ENCODE data around the gene ORMDL1.

ORMDL1 gene

GRCh38 chr2:189751080-189751658 lies 33.0 kb downstream of the ORMDL1 start:
- DNase-seq (peak; percentile 24), ATAC-seq (peak; percentile 71)
- Mint-ChIP-seq H3K27ac (no peak overlapping the region), H3K4me1 (no peaks in the 10 kb centered on the region), H3K4me3 (no peak overlapping the region), H3K27me3 (no peaks in the 10 kb centered on the region), H3K36me3 (ENCODE audit: low read depth) (peaks cover 18% of the 10 kb centered on the region), H3K9me3 (no peaks in the 10 kb centered on the region)

- H3K36me3 Mint-ChIP-seq (ENCODE audit: low read depth) = no peaks in the 10 kb centered on the region
- no peaks in the 10 kb centered on the region for H3K4me1 Mint-ChIP-seq
- ATAC-seq (no peak), DNase-seq (no peak)
- H3K9me3 Mint-ChIP-seq = no peaks in the 10 kb centered on the region
- H3K27me3 Mint-ChIP-seq = no peaks in the 10 kb centered on the region
- no peak overlapping the region for H3K4me3 Mint-ChIP-seq
- no peak overlapping the region for H3K27ac Mint-ChIP-seq
These were observed 54.7 kb downstream of the ORMDL1 start for GRCh38 chr2:189729430-189729829.

- Mint-ChIP-seq H3K27ac (no peak overlapping the region), H3K36me3 (ENCODE audit: low read depth) (no peaks in the 10 kb centered on the region), H3K4me3 (no peak overlapping the region), H3K4me1 (peaks cover 6% of the 10 kb centered on the region), H3K27me3 (no peaks in the 10 kb centered on the region), H3K9me3 (no peaks in the 10 kb centered on the region)
- no peak for ATAC-seq
- DNase-seq = no peak
These were observed 57.3 kb downstream of the ORMDL1 start for GRCh38 chr2:189726849-189727248.

- no peak for ATAC-seq
These were observed 57.9 kb downstream of the ORMDL1 start for GRCh38 chr2:189726271-189726670.

GRCh38 chr2:189723192-189723591 lies 60.9 kb downstream of the ORMDL1 start:
- Mint-ChIP-seq H3K27ac (no peak overlapping the region), H3K27me3 (no peaks in the 10 kb centered on the region), H3K36me3 (ENCODE audit: low read depth) (no peaks in the 10 kb centered on the region), H3K4me1 (peaks cover 6% of the 10 kb centered on the region), H3K4me3 (no peak overlapping the region), H3K9me3 (peaks cover 1% of the 10 kb centered on the region)
- DNase-seq = no peak
- no peak for ATAC-seq

More at GRCh38 chr2:189726271-189726670, 57.9 kb downstream of the ORMDL1 start:
- Mint-ChIP-seq H3K9me3 (no peaks in the 10 kb centered on the region), H3K4me1 (peaks cover 6% of the 10 kb centered on the region), H3K27me3 (no peaks in the 10 kb centered on the region), H3K27ac (no peak overlapping the region), H3K36me3 (ENCODE audit: low read depth) (no peaks in the 10 kb centered on the region), H3K4me3 (no peak overlapping the region)
- DNase-seq = no peak
